H9 (cell line): ENCODE measurements around the gene TUT7. TPM values are rescaled to one million over a fixed set of nuclear protein-coding genes. Genes with fewer than 3 reads are reported as not detected.

Experiments used
- DNase-seq: peaks from one replicate; pipeline ENCODE4 v3.0.0-alpha.2; 2017
- H2AFZ ChIP-seq: one replicate; pipeline ENCODE4 v1.6.1; 2013; ENCODE audit warnings: mild to moderate bottlenecking, low read length, control low read depth, moderate library complexity
- H2AK5ac ChIP-seq: 2 replicates; pipeline ENCODE4 v1.6.1; 2013; ENCODE audit warnings: low read length, control low read depth, mixed read lengths; ENCODE audit not compliant: insufficient read length
- H2BK120ac ChIP-seq: one replicate; pipeline ENCODE4 v1.6.1; 2013; ENCODE audit warnings: low read depth, mild to moderate bottlenecking, low read length, control low read depth, inconsistent platforms; ENCODE audit not compliant: poor library complexity, severe bottlenecking
- H2BK12ac ChIP-seq: 2 replicates; pipeline ENCODE4 v1.6.1; 2013; ENCODE audit warnings: low read length, control low read depth, mixed read lengths, low read depth; ENCODE audit not compliant: insufficient read length
- H2BK15ac ChIP-seq: 2 replicates; pipeline ENCODE4 v1.6.1; 2013; ENCODE audit warnings: low read depth, low read length, control low read depth
- H2BK20ac ChIP-seq: one replicate; pipeline ENCODE4 v1.6.1; 2013; ENCODE audit warnings: low read depth, mild to moderate bottlenecking, low read length, control low read depth, inconsistent platforms; ENCODE audit not compliant: poor library complexity, severe bottlenecking
- H2BK5ac ChIP-seq: 2 replicates; pipeline ENCODE4 v1.6.1; 2013; ENCODE audit warnings: low read length, control low read depth, mixed read lengths; ENCODE audit not compliant: insufficient read length
- H3K14ac ChIP-seq: 2 replicates; pipeline ENCODE4 v1.6.1; 2013; ENCODE audit warnings: low read length, control low read depth; ENCODE audit not compliant: insufficient read depth
- H3K18ac ChIP-seq: 2 replicates; pipeline ENCODE4 v1.6.1; 2013; ENCODE audit warnings: low read depth, mild to moderate bottlenecking, mixed read lengths, low read length, control low read depth; ENCODE audit not compliant: insufficient read length
- H3K23ac ChIP-seq: 2 replicates; pipeline ENCODE4 v1.6.1; 2013; ENCODE audit warnings: low read length, control low read depth, mixed read lengths, low read depth; ENCODE audit not compliant: insufficient read length
- H3K23me2 ChIP-seq: 2 replicates; pipeline ENCODE4 v1.6.1; 2013; ENCODE audit warnings: low read depth, mild to moderate bottlenecking, mixed read lengths, low read length, control low read depth; ENCODE audit not compliant: insufficient read length, poor library complexity, severe bottlenecking
- H3K27ac ChIP-seq: 2 replicates; pipeline ENCODE4 v1.5.1; 2013; ENCODE audit warnings: low read length, control low read depth, mixed read lengths, low read depth; ENCODE audit not compliant: insufficient read length
- H3K27me3 ChIP-seq: 2 replicates; pipeline ENCODE4 v1.6.1; 2013; ENCODE audit warnings: low read length, control low read depth, inconsistent platforms; ENCODE audit not compliant: insufficient read depth
- H3K4ac ChIP-seq: 2 replicates; pipeline ENCODE4 v1.6.1; 2013; ENCODE audit warnings: low read depth, mild to moderate bottlenecking, control low read depth, inconsistent platforms, low read length, moderate library complexity
- H3K4me1 ChIP-seq: 2 replicates; pipeline ENCODE4 v1.6.1; 2013; ENCODE audit warnings: low read length, control low read depth, inconsistent platforms; ENCODE audit not compliant: insufficient read depth
- H3K4me2 ChIP-seq: 2 replicates; pipeline ENCODE4 v1.6.1; 2013; ENCODE audit warnings: low read length, control low read depth, mixed read lengths; ENCODE audit not compliant: insufficient read length, insufficient read depth
- H3K56ac ChIP-seq: 2 replicates; pipeline ENCODE4 v1.6.1; 2013; ENCODE audit warnings: low read depth, mild to moderate bottlenecking, mixed read lengths, low read length, control low read depth; ENCODE audit not compliant: insufficient read length
- H3K79me1 ChIP-seq: 2 replicates; pipeline ENCODE4 v1.6.1; 2013; ENCODE audit warnings: low read depth, mild to moderate bottlenecking, moderate library complexity, low read length, control low read depth, inconsistent platforms; ENCODE audit not compliant: insufficient read depth, poor library complexity, severe bottlenecking
- H3K79me2 ChIP-seq: 2 replicates; pipeline ENCODE4 v1.6.1; 2013; ENCODE audit warnings: low read length, control low read depth, inconsistent platforms; ENCODE audit not compliant: insufficient read depth
- H3K9ac ChIP-seq: 2 replicates; pipeline ENCODE4 v1.6.1; 2013; ENCODE audit warnings: low read length, control low read depth, mixed read lengths; ENCODE audit not compliant: insufficient read length; ENCODE audit errors: extremely low read depth
- H3K9me3 ChIP-seq: one replicate; pipeline ENCODE4 v1.6.1; 2013; ENCODE audit warnings: low read depth, low read length, inconsistent platforms; ENCODE audit not compliant: control insufficient read depth
- H3T11ph ChIP-seq: one replicate; pipeline ENCODE4 v1.6.1; 2013; ENCODE audit warnings: mild to moderate bottlenecking, low read length, control low read depth, inconsistent platforms
- H4K20me1 ChIP-seq: one replicate; pipeline ENCODE4 v1.6.1; 2013; ENCODE audit not compliant: control insufficient read depth, insufficient read length, insufficient read depth
- H4K5ac ChIP-seq: 2 replicates; pipeline ENCODE4 v1.6.1; 2013; ENCODE audit warnings: low read depth, mild to moderate bottlenecking, mixed read lengths, low read length, control low read depth; ENCODE audit not compliant: insufficient read length
- H4K8ac ChIP-seq: replicated peaks from 2 replicates; pipeline ENCODE4 v1.6.1; 2013; ENCODE audit warnings: low read length, control low read depth, mixed read lengths, low read depth; ENCODE audit not compliant: insufficient read length
- H4K91ac ChIP-seq: 2 replicates; pipeline ENCODE4 v1.6.1; 2013; ENCODE audit warnings: low read depth, mild to moderate bottlenecking, moderate library complexity, mixed read lengths, low read length, control low read depth; ENCODE audit not compliant: insufficient read length
- H3K27ac Mint-ChIP-seq, 3 experiments: 2 replicates in 2 of 3; 3 replicates in 1 of 3; pipeline ENCODE4 v1.8.0; 2020 to 2021; ENCODE audit warnings: mixed read lengths in 3 of 3, mild to moderate bottlenecking in 1 of 3, moderate library complexity in 1 of 3
- H3K27me3 Mint-ChIP-seq: 2 replicates; pipeline ENCODE4 v1.8.0; 2021; ENCODE audit warnings: low read depth, mild to moderate bottlenecking, moderate library complexity, mixed read lengths
- H3K36me3 Mint-ChIP-seq, 3 experiments: 2 replicates in 2 of 3; 3 replicates in 1 of 3; pipeline ENCODE4 v1.8.0; 2020 to 2021; ENCODE audit warnings: low read depth in 3 of 3, mixed read lengths in 3 of 3; ENCODE audit not compliant: insufficient read depth in 1 of 3
- H3K4me1 Mint-ChIP-seq, 2 experiments: 2 replicates each; pipeline ENCODE4 v1.8.0; 2020; ENCODE audit warnings: mixed read lengths in 2 of 2
- H3K4me3 Mint-ChIP-seq, 2 experiments: 2 replicates in 1 of 2; 3 replicates in 1 of 2; pipeline ENCODE4 v1.8.0; 2020 to 2021; ENCODE audit warnings: mild to moderate bottlenecking in 2 of 2, mixed read lengths in 2 of 2, moderate library complexity in 1 of 2
- H3K9me3 Mint-ChIP-seq, 2 experiments: 2 replicates in 1 of 2; 3 replicates in 1 of 2; pipeline ENCODE4 v1.8.0; 2020; ENCODE audit warnings: mild to moderate bottlenecking in 2 of 2, mixed read lengths in 2 of 2, moderate library complexity in 1 of 2
- CTCF ChIP-seq: fragments of 200-600 bp; sonication (generic); conservative IDR thresholded peaks from 3 replicates; pipeline ENCODE4 v1.8.0; 2021; ENCODE audit warnings: antibody characterized with exemption, mild to moderate bottlenecking
- WGBS: extraction: QIAGEN DNeasy Blood & Tissue Kit; methylation state at CpG from one replicate; pipeline ENCODE4 v1.1.7; 2013; ENCODE audit warnings: missing lambda C conversion rate, low lambda C conversion rate, mixed read lengths; ENCODE audit not compliant: insufficient read length; ENCODE audit errors: extremely low coverage; 5-methylcytosine and 5-hydroxymethylcytosine counted together
- total RNA-seq: library from RNA; stranded (reverse); gene quantifications from 2 replicates; pipeline ENCODE4 v1.2.1, GENCODE V29; 2021

The TUT7 gene
- total RNA-seq, 1 experiment from 2014 or later: 23.1 TPM

- WGBS: no CpG with 5 or more reads among the region's 5 CpGs
- Mint-ChIP-seq H3K27me3 (peaks cover 9% of the 10 kb centered on the region), H3K36me3 (peaks cover 2 to 23% (median 15%) of the 10 kb centered on the region in 3 experiments; a peak in 5 of 7 replicates), H3K4me3 (peak overlapping the region; percentile 92 to 96), H3K27ac (peak overlapping the region in 1 of 3 experiments; percentile 41; a peak in 1 of 7 replicates), H3K4me1 (peaks cover 19 to 22% of the 10 kb centered on the region in 2 experiments), H3K9me3 (no peaks in the 10 kb centered on the region)
- Histone ChIP-seq H2BK12ac (no peak overlapping the region), H3K23ac (no peak overlapping the region), H3K79me2 (peaks cover 11% of the 10 kb centered on the region; the same call in 1 of the 2 replicates), H3K79me1 (peaks cover 8% of the 10 kb centered on the region), H4K20me1 (no peaks in the 10 kb centered on the region), H3K4me1 (peaks cover 3% of the 10 kb centered on the region; the same call in 1 of the 2 replicates), H2AK5ac (no peak overlapping the region), H3K4me2 (no peak overlapping the region), H2BK5ac (no peak overlapping the region), H3T11ph (no peak overlapping the region), H4K5ac (no peak overlapping the region), H2BK120ac (no peak overlapping the region), H4K91ac (no peak overlapping the region), H3K14ac (no peak overlapping the region), H3K27me3 (no peaks in the 10 kb centered on the region), H2AFZ (no peak overlapping the region), H3K18ac (no peak overlapping the region), H3K23me2 (peaks cover 4% of the 10 kb centered on the region), H2BK15ac (no peak overlapping the region), H3K27ac (no peak overlapping the region), H3K56ac (no peak overlapping the region), H2BK20ac (no peak overlapping the region), H3K4ac (no peak overlapping the region), H3K9ac (no peak overlapping the region), H4K8ac (no peak overlapping the region), H3K9me3 (no peaks in the 10 kb centered on the region)
- TF ChIP-seq CTCF: no peak
- DNase-seq: no peak
These were observed 1.7 kb downstream of the TUT7 start for GRCh38 chr9:86352440-86353077.
